HG02678 (cell line): ENCODE data around the gene SIK3.
"Not testable (repeated sequence)": the region's sequence is repeated elsewhere in the genome, so short reads cannot be mapped to it uniquely, and the experiment has no call there.

Experiments
- ATAC-seq: cut with Tn5 transposase; IDR thresholded peaks from one replicate; pipeline ENCODE4 v1.9.1; 2021; ENCODE audit warnings: mild to moderate bottlenecking, moderate library complexity; ENCODE audit not compliant: unreplicated experiment

Gene SIK3

DNA sequence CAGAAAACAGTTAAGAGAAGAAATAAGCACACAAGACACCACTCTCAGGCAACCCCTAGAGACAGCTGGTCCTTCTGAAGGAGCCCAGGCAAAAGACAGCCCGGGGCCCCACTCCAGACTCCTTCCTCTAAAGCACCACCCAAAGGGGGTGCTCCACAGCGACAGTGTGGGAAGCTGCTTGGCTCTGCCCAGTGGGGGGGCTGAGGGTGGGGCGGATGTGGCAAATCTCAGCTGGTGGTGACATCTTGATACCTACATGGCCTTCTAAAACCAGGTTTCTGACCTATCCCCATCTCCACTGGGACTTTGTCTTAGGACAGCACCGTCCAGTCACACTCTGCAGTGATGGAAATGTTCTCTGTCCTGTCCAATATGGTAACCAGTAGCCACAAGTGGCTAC, 250.6 kb downstream of the SIK3 start:
- ATAC-seq: no peak

- no peak for ATAC-seq
These were observed 253.5 kb downstream of the SIK3 start for GRCh38 chr11:116844722-116845121.

GRCh38 chr11:116843661-116844060, 254.6 kb downstream of the SIK3 start:
- no peak for ATAC-seq

DNA sequence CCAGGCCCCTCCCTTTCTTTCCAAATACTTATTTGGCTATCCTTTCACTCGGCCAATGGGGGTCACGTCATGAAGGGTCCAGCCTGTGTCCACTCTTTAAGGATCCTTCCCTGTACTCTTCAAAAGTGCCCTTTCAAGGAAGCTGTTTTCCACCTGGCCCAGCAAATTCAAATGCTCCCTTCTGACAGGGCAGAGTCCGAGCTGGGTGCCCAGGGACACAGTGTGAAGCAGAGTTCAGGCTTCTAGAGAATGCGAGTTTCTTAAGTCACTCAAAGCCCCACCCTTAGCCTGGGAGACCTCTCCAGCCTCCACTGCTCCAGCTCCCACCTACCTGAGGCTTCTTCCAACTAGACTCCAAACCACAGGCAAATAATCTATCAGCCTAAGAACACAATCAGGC, 255.3 kb downstream of the SIK3 start:
- no peak for ATAC-seq

- ATAC-seq: no peak
These were observed 256.1 kb downstream of the SIK3 start for GRCh38 chr11:116842117-116842516.

DNA sequence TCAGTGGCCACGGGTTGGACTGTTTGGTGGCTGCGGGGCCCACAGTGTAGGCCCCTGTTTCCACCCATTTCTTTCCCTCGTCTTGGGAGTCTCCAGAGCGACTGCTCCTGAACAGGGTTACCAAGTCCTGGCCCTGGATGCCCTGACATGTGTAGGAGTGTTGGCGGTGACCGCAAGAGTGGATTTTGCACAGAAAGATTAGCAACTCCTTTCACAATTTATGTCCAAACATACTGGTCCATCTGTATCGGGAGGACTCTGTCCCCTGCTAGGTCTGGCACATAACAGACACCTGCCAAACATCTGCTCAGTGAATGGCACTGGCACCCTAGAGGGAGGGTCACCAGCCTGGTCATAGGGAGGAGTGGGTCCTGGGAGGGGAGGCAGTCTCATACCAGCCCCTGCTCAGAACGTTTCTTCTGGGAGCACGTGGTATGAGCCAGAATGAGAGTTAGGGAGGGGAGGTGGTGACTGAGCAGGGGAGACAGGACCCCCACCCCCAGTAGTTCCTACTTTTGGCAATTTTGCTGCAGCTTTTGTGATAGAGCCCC, 257.4 kb downstream of the SIK3 start:
- no peak for ATAC-seq

- ATAC-seq: no peak
These were observed 257.9 kb downstream of the SIK3 start for GRCh38 chr11:116840224-116840745.

- no peak for ATAC-seq
These were observed 259.7 kb downstream of the SIK3 start for GRCh38 chr11:116838321-116839084.

DNA sequence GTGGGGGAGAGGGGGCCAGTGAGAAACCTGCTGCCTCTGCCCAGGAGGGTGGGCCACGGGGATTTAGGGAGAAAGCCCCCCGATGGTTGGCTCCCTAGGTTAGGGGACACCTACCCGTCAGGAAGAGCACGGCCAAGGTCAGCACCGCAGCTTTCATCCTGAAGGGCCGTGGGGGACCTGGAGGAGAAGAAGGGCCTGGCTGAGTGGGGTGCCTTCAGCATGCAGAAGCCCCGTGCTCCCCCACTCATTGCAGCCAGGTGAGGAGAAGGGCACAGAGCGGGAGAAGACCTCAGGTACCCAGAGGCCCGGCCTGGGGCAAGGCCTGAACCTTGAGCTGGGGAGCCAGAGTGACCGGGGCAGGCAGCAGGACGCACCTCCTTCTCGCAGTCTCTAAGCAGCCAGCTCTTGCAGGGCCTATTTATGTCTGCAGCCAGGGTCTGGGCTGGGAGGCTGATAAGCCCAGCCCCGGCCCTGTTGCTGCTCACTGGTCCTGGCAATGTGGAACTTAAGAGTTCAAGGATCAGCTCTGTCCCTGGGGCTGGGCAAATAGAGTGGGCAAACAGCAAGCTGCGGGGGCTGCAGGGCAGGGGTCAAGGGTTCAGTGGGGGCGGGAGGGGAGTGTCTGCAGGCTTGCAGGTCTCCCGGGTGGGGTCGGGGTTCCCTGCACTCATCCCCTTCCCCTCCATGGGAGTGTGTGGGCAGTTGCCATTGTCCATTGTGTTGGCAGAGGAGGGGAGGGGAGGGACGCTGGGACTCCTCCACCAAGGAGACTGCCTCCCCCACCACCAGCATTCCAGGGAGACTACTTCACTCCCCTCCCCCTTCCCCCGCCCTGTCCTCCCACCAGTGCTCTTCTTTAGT, 260.8 kb downstream of the SIK3 start, which contains the start of gene APOA1:
TSS of gene APOA1 (minus strand) at position 392 of the 861 bp plus-strand sequence. CDS start at position 157, 235 bp downstream.
- no peak for ATAC-seq

DNA sequence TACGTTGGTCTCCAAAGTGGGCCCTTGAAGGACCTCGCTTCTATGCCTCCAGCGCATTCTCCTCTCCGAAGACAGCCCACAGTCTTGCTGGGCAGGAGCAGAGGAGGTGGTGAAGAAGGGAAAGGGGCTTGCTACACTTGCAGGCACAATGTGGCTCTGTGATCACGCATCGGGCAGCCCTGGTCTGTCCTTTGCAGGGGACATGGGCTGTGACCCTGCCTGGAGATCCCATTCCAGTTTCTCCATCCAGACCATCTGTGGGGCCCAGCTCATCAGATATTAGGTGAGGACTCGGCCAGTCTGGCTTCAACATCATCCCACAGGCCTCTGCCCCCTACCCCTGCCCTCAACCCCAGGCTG, 261.6 kb downstream of the SIK3 start:
- ATAC-seq: no peak

- peak; percentile 81 for ATAC-seq
These were observed 262.2 kb downstream of the SIK3 start for GRCh38 chr11:116835791-116836631.

DNA sequence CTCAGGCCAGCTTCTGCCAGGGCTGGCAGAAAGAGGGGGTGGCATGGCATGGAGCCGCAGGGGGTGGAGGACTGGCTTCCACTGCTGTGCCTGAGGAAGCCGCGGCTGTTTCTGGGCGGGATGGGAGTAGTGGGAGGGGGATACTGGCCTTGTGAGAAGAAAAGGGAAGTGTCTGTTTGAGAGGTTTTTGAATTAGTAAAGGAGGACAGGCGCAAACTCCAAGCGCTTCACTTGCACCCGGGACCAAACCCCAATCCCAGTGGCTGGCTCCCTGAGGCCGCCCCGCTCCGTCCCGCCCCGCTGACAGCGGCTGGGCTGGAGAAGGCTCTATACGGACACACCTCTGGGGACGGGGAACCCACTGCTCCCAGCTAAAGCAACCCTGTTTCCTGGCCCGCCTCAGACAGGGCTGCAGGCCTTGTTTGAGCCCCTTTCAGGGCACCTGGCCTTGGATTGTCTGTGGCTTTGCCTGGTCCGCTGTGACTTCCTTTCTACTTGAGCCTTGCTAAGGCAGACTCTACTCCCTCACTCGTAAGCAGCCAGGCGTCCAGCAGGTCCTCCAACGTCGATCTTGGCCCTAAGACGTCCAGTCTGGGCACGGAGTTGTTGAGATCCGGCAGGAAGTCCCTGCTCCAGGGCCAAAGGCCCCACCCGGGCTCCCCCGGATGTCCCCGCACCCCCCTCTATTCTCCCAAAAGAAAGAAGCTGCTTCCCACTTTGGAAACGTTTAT, 263.0 kb downstream of the SIK3 start:
- ATAC-seq: no peak

- not testable (repeated sequence) for ATAC-seq
These were observed 263.6 kb downstream of the SIK3 start for GRCh38 chr11:116834535-116835041.

DNA sequence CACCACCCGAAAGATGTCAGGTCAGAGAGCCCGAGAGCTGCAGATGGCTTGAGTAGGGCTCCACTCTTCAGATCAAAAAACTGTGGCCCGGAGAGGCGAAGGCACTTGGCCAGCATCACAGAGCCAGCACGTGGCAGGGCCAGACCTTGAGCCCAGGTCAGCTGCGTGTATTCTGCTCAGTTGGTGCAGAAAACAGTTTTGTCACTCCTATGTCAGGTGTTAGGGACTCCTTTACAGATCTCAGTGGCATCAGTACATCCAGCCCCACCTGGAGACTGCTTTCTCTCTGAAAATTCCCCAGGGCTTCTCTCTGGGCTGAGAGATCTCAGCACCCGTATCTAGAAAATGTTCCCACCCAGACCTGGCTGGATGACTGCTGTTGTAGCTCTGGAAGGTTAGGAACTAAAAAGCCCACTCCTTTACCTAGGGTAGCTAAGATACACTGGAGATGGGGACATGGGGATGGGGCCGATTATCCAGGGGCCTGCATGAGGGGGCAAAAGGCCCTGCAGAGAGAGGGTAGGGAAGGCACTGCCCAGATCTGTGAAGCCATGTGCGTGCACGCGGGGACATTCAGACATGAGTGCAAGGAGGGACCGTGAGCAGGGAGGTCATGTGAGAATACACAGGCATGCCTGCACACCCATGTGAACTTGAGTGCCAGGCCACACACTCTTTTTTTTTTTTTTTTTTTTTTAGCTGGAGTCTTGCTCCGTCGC, 264.3 kb downstream of the SIK3 start:
- ATAC-seq: no peak

- ATAC-seq: no peak
These were observed 264.8 kb downstream of the SIK3 start for GRCh38 chr11:116833491-116833815.

DNA sequence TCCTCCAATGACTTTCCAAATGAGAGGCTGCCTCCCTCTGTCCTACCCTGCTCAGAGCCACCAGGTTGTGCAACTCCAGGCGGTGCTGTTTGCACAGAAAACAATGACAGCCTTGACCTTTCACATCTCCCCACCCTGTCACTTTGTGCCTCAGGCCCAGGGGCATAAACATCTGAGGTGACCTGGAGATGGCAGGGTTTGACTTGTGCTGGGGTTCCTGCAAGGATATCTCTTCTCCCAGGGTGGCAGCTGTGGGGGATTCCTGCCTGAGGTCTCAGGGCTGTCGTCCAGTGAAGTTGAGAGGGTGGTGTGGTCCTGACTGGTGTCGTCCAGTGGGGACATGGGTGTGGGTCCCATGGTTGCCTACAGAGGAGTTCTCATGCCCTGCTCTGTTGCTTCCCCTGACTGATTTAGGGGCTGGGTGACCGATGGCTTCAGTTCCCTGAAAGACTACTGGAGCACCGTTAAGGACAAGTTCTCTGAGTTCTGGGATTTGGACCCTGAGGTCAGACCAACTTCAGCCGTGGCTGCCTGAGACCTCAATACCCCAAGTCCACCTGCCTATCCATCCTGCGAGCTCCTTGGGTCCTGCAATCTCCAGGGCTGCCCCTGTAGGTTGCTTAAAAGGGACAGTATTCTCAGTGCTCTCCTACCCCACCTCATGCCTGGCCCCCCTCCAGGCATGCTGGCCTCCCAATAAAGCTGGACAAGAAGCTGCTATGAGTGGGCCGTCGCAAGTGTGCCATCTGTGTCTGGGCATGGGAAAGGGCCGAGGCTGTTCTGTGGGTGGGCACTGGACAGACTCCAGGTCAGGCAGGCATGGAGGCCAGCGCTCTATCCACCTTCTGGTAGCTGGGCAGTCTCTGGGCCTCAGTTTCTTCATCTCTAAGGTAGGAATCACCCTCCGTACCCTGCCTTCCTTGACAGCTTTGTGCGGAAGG, 265.6 kb downstream of the SIK3 start:
- ATAC-seq: no peak

- ATAC-seq: no peak
These were observed 266.4 kb downstream of the SIK3 start for GRCh38 chr11:116831790-116832349.
